NK-92 (cell line): ENCODE results near the gene PTPN21.

Source experiments
- DNase-seq: peaks from one replicate; lab custom pipeline; 2025; ENCODE audit not compliant: unreplicated experiment; lab: John Stamatoyannopoulos, UW

Gene PTPN21

DNA sequence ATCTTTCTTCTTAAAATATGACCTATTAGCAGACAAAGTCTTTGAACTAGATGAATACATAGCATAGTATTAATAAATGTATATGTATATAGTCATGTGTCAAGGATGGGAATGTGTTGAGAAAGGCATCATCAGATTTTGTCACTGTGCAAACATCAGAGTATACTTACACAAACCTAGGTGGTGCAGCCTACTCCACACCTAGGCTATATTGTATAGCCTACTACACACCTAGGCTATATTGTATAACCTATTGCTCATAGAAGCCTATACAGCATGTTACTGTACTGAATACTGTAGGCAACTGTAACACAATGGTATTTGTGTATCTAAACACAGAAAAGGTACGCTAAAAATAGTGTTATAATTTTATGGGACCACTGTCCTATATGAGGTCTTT is 47.6 kb downstream of the PTPN21 start:
- no peak for DNase-seq

DNA sequence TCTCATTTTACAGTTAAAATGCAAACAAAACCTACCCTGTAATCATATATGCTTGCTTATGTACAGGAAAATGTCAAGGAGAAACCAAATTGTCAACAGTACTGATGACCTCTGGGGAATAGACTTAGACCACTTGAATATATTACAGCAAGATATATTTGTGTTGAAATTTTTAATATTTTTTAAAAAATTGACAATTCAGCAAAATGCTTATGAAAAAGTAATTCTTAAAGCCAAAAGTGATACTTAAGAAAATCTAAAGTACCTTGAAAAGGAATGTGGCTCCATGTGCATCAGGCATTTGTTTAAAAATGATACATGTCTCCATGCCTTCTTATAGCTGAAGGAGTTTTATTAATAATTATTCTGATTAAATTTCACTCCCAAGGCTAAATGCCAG is 49.2 kb downstream of the PTPN21 start:
- no peak for DNase-seq

- no peak for DNase-seq
Observed at GRCh38 chr14:88504602-88505001, 50.2 kb downstream of the PTPN21 start.

- DNase-seq, result no peak
Observed at GRCh38 chr14:88503754-88504406, 50.9 kb downstream of the PTPN21 start.

DNA sequence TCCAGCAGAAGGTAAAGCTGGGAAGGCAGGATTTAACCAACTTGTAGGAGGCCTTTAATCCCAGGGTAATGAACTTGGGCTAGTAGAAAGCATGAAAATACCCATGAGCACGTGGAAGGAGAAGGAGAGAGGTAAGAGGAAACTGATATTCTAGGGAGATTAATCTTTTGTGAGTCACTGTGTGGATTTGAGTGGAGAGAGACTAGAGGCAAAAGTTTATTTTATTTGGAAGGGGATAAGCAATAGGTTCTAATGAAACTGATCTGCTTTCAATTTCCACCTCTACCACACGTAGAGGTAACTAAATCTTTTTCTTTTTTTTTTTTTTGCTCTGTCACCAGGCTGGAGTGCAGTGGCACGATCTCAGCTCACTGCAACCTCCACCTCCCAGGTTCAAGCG is 52.1 kb downstream of the PTPN21 start:
- no peak for DNase-seq

DNA sequence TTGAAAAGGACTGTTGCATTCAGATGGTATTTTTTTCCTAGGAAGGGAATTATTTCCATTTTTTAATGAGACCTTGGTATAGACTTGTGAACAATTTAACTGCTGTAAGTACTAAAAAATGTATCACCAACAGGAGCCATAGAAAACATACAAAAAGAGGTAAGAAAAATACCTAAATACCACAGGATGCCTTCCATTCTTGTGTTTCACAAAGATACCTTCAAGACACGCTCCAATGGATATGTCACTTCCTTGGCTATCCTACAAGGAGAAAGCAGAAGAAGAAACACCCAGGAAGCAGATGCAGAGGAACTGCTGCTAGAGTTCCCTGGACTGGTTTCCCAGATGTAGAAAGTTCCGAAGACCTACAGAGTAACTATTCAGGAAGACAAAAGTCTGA is 54.2 kb downstream of the PTPN21 start:
- DNase-seq, result no peak

DNA sequence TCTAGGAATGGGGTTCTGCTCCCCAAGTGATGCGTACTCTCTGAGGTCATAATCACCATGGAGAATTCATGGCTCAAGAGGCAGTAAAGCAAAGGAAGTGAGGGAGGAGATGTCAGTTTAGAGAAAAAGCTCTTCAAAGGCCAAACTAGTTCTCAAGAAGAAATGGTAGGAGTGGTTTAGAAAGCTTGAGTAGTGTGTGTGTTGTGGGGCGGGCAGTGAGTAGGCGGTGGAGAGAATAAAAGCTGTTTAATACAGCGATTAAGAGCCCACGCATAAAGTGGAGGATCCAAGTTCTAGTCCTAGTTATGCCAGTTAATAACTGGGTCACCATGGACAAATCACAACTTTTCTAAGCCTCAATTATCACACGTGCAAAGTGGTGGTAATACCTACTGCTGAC is 55.6 kb downstream of the PTPN21 start:
- no peak for DNase-seq

- no peak for DNase-seq
Observed at GRCh38 chr14:88496414-88496813, 58.4 kb downstream of the PTPN21 start.

DNA sequence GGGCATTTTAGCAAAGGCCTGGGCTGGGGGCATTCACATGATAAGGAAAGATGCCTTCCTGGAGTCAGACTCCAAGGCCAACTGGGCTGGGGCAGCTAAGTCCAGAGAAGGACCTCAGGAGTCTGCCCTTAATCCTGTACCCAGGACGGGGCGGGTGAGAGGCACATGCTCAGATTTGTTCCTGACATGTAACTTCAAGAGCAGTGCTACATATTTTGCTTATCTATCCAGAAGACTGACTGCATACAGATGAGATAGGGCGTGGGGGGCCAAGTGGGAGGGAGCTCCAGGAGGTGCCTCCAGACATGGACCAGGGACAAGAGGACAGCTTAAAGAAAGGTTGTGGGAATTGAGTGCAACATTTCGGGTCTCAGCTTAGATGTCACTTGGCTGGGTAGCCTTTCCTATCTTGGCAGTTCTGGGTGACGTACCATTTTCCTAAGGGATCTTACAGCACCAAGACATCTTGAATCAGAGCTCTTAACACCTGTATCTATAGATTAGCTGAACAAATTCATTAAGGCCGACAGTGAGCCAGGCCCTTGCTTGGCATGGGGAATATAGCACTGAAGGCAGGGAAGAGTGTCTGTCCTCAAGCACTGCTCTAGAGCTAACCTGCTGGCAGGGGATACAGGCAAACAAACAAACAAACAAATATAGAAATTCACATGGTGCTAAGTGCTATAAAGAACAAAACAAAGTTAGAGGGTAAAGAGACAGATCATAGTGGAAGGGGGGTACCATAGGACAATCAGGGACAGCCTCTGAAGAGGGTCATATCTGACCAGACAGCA is 61.2 kb downstream of the PTPN21 start:
- no peak for DNase-seq

DNA sequence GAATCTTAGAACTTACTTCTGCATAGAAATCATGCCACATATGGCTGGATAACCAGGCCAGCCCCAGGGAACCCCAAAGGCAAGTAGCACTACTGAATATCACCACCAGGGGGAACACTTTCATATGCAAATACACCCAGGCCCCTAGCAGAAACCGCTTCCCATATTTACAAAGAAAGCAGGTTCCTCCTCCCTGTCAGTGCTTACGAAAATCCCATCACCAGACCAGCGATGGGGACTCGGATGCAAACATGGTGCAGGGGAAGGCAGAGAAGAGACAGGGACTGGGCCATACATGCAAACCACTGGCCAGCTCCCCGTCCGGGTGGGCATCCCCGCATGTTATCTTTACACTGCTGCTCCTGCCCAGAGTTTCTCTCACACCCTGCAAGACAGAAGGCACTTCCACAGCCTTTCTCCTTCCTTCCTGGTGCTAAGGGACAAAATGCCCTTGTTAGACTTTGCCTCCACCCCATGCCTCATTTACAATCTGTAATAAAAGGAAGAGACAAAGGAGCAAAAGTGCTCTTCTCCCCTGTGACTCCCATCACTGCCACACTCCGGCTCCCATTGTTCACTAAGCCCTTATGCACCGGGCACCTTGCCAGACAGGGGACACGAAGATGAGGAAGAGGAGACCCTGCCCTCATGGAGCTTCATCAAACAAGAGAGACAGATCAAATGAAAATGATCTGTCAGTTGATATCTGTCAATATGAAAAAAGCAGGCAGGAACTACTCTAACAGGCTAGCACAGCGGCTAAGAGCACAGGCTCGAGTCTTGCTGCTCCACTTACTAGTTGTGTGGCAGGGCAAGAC is 62.3 kb downstream of the PTPN21 start:
- no peak for DNase-seq

DNA sequence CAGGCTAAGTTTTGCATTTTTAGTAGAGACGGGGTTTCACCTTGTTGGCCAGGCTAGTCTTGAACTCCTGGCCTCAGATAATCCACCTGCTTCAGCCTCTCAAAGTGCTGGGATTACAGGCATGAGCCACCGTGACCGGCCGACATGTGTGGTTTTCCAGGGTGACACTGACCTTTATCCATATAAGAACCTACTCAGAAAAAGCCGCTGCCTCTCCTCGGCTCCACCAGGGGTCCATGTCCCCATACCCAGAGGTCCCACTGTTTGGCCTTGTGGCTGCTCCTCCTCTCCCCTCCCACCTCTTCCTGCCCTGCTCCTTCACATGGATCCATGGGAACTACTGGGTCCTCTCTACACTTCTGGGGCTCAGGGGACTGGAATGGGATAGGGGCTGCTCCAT is 64.6 kb downstream of the PTPN21 start:
- no peak for DNase-seq

- DNase-seq, result no peak
Observed at GRCh38 chr14:88488897-88489296, 65.9 kb downstream of the PTPN21 start.

- no peak for DNase-seq
Observed at GRCh38 chr14:88488081-88488480, 66.7 kb downstream of the PTPN21 start.

DNA sequence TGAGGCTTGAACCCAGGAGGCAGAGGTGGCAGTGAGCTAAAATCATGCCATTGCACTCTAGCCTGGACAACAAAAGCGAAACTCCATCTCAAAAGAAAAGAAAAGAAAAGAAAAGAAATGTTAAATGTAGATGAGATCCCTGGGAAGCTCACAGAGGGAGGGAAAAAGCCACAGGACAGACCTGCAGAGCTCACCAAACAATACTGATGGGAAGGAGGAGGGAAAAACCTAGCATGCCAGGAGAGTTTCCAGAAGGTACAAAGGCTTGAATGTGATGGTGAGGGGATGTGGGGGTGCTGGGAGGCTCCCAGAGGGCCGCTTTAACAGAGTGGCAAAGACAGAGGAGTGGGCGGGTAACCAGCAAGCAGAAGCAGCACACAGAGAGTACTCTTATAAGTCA is 72.3 kb downstream of the PTPN21 start:
- DNase-seq, result no peak

- DNase-seq, result no peak
Observed at GRCh38 chr14:88481794-88482193, 73.0 kb downstream of the PTPN21 start.

DNA sequence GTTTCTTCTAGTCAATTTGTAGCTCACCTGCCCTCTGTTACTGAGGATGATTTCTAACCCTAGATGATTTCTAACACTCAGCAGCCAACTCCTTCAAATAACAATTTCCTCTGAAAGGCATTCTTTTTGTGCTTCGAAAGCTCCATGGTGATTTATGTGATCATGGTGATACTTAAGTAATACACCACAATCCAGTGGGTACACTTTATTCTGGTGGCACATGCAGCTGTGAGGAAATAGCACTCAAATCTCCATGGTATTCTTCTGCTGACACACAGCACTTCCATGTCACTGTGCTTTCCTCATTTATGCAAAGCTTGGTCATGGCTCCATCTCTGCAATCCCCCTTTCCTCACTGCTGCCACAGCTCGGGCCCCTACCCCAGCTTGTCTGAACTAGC is 73.7 kb downstream of the PTPN21 start:
- no peak for DNase-seq

DNA sequence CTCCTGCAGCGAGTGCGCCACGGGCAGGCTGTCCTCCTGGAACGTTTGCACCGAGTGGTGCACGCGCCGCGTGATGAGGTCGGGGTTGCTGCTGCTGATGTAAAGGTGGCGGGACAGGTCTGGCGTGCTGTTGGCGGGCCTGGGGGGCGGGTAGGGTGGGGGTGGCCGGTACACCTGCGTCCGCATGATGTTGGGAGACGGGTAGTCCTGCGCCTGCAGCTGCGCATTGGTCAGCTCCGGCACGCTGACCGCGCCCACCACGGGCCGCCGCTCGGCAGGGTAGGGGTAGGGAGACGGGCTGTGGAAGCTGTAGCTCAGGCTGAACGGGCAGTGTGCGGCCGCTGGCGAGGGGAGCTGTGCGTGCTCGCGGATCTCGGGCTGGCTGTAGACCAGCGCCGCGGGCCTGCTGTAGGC is 75.2 kb downstream of the PTPN21 start:
- DNase-seq, result no peak

DNA sequence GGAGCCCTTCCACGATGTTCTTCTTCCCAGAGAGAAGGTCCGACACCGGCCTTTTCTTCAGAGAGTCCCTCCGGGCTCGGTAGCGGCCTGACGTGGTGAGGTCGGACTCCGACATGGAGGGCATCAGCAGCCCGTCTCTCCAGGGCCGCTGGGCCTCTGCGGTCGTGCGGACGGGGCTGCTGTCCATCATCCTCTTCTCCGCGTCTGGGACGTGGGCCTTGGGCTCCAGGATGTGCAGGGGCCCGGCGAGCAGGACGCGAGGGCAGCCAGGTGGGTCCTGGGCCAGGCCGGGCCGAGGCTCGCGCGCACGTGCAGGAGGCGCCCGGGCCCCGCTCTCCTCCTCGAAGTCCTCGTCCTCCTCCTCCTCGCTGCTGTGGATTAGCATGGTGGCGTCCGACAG is 75.9 kb downstream of the PTPN21 start:
- no peak for DNase-seq

DNA sequence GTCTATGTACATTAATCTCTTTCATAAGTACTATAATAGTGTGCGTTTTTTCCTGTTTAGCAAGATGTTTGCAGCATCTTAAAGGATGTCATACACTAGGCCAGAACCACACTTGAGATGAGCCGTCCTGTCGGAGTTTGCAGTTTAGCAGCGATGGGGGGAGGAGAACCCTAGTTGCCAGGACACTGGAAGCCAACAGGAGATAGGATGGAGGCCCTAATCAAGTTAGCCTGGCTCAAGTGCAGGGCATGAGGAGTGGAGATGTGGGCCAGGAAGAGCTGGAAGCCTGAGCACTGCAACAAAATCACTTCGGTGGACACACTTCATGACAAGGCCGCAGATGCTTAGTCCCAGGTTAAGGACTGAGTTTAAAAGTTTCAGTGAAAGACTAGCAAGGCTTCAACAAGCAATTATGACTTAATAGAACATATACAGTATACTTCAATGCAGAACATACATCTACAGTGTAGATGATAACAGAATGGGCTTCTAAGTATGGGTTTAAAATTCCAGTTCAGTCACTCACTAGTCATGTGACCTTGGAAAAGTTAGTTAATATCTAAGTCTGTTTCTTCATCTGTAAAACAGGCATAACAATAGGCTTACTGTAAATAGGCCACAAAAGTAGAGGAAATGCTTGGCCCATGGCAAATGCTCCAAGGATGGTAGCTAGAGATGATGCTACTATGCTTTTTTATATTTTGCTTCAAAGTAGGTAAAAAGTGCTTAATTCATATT is 77.1 kb downstream of the PTPN21 start:
- no peak for DNase-seq

GRCh38 chr14:88476825-88477224 is 78.0 kb downstream of the PTPN21 start:
- no peak for DNase-seq

DNA sequence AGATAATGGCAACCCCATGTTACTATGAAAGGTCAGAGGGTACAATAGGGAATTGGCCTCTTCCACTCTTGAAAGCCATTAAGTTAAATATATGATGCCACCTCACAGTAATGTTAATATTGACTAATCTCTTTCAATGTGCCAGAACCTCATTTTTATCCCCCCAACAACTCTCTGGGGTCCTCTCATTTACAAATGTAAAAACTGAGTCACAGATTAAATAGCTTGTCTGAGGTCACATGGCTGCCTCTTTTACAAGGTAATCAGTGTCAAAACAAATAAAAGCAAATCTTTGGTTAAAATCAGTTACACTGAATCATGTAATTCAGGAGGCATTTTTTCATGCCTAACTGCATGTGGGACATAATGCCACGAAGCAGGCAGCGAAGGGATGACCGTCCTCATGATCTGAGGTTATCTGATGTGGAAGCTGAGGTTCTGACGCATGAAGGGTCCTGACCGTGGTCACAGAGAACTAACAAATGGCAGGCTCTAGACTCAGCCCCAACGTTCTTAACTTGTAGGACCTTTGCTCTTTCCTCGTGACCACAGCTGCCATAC is 78.5 kb downstream of the PTPN21 start:
- DNase-seq, result no peak
